Measurements from ENCODE around the gene ZNF653. TPM values are rescaled to one million over a fixed set of nuclear protein-coding genes. Genes with fewer than 3 reads are reported as not detected.

Gene ZNF653
- total and polyA plus RNA-seq, 9 of the 15 experiments (the other 6 are each of a cell fraction or from before 2014, with no cell fraction given): 1.6 to 8.0 (median 4.2) TPM; not detected in 2

DNA sequence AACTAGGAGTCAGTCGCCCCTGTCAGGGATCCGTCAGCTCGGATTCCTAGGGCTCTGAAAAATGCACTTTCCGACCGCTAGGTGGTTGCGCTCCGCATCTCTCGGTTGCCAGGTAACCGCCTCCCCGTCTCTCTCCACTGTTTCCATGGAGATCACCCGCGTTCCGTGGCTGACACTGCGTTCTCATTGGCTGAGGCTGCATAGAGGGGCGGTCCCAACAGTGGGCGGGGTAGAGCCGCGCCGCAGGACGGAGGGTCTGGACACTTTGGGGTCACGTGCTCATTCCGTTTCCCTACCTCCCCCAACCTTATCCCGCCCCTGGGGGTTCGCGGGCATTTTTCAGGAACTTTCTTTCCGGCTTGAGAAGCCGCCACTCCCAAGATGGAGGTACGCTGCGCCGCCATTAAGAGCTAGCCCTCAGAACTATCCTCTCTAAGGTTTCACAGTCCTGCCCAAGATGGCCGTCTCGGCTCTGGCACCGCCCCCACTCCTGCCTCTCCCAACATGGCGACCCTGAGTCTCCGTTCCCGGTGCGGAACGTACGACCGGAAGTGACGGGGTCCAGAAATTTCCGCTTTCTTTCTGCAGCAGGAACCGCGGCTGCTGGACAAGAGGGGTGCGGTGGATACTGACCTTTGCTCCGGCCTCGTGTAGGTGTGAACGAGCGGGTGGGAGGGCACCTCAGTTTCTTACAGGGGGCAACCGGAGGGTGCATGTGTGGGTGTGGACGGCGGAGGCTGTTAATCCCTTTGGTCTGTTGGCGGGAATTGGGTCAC, 70.4 kb downstream of the ZNF653 start, which contains the start of the genes ODAD3 and PRKCSH (continued):
- TF ChIP-seq, protein P1, sequence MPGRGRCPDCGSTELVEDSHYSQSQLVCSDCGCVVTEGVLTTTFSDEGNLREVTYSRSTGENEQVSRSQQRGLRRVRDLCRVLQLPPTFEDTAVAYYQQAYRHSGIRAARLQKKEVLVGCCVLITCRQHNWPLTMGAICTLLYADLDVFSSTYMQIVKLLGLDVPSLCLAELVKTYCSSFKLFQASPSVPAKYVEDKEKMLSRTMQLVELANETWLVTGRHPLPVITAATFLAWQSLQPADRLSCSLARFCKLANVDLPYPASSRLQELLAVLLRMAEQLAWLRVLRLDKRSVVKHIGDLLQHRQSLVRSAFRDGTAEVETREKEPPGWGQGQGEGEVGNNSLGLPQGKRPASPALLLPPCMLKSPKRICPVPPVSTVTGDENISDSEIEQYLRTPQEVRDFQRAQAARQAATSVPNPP (IDR thresholded peaks at IDR 0.05; ENCODE audit: borderline replicate concordance, insufficient read depth, insufficient read length): no peak
- no peak for TF ChIP-seq TCF15 (CRISPR knock-in tag; IDR thresholded peaks at IDR 0.05)
- no peak for TF ChIP-seq ZZZ3 (IDR thresholded peaks at IDR 0.05)
- 0 out of 2 replicates have a peak, but pooled peaks have one; percentile 16 for TF ChIP-seq SOX6 (IDR thresholded peaks at IDR 0.05)
- peak; percentile 66; the same call in 1 of the 2 replicates for TF ChIP-seq SMAD4 (CRISPR knock-in tag; conservative IDR thresholded peaks at IDR 0.05)
- no peak for TF ChIP-seq SETDB1 (IDR thresholded peaks at IDR 0.05; ENCODE audit: low read length)
- TF ChIP-seq, protein P2, sequence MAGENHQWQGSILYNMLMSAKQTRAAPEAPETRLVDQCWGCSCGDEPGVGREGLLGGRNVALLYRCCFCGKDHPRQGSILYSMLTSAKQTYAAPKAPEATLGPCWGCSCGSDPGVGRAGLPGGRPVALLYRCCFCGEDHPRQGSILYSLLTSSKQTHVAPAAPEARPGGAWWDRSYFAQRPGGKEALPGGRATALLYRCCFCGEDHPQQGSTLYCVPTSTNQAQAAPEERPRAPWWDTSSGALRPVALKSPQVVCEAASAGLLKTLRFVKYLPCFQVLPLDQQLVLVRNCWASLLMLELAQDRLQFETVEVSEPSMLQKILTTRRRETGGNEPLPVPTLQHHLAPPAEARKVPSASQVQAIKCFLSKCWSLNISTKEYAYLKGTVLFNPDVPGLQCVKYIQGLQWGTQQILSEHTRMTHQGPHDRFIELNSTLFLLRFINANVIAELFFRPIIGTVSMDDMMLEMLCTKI (IDR thresholded peaks at IDR 0.05; ENCODE audit: partially characterized antibody): no peak
- peak in 1 of 2 experiments; percentile 54; a peak in 1 of 3 replicates for TF ChIP-seq CBX3 (IDR thresholded peaks at IDR 0.05; ENCODE audit: borderline replicate concordance in 1 of 2, low read length in 2 of 2)
- TF ChIP-seq, protein P3, sequence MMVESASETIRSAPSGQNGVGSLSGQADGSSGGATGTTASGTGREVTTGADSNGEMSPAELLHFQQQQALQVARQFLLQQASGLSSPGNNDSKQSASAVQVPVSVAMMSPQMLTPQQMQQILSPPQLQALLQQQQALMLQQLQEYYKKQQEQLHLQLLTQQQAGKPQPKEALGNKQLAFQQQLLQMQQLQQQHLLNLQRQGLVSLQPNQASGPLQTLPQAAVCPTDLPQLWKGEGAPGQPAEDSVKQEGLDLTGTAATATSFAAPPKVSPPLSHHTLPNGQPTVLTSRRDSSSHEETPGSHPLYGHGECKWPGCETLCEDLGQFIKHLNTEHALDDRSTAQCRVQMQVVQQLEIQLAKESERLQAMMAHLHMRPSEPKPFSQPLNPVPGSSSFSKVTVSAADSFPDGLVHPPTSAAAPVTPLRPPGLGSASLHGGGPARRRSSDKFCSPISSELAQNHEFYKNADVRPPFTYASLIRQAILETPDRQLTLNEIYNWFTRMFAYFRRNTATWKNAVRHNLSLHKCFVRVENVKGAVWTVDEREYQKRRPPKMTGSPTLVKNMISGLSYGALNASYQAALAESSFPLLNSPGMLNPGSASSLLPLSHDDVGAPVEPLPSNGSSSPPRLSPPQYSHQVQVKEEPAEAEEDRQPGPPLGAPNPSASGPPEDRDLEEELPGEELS (CRISPR knock-in tag; IDR thresholded peaks at IDR 0.05; ENCODE audit: borderline replicate concordance): 0 out of 2 replicates have a peak, but pooled peaks have one; percentile 50
- peak; percentile 97 for TF ChIP-seq KAT8 (IDR thresholded peaks at IDR 0.05; ENCODE audit: low read depth)
- TF ChIP-seq DLX4 (CRISPR knock-in tag; IDR thresholded peaks at IDR 0.05): no peak
- TF ChIP-seq, protein P4, sequence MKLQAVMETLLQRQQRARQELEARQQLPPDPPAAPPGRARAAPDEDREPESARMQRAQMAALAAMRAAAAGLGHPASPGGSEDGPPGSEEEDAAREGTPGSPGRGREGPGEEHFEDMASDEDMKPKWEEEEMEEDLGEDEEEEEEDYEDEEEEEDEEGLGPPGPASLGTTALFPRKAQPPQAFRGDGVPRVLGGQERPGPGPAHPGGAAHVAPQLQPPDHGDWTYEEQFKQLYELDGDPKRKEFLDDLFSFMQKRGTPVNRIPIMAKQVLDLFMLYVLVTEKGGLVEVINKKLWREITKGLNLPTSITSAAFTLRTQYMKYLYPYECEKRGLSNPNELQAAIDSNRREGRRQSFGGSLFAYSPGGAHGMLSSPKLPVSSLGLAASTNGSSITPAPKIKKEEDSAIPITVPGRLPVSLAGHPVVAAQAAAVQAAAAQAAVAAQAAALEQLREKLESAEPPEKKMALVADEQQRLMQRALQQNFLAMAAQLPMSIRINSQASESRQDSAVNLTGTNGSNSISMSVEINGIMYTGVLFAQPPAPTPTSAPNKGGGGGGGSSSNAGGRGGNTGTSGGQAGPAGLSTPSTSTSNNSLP (IDR thresholded peaks at IDR 0.05; ENCODE audit: borderline replicate concordance, low read depth, low read length): no peak
- no peak for TF ChIP-seq MAFF (IDR thresholded peaks at IDR 0.05; ENCODE audit: low read length)
- TF ChIP-seq, protein P5, sequence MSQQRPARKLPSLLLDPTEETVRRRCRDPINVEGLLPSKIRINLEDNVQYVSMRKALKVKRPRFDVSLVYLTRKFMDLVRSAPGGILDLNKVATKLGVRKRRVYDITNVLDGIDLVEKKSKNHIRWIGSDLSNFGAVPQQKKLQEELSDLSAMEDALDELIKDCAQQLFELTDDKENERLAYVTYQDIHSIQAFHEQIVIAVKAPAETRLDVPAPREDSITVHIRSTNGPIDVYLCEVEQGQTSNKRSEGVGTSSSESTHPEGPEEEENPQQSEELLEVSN (IDR thresholded peaks at IDR 0.05; ENCODE audit: borderline replicate concordance in 1 of 2, extremely low read depth in 1 of 2, insufficient read depth in 1 of 2, insufficient read length in 1 of 2, low read depth in 1 of 2, low read length in 1 of 2, poor library complexity in 1 of 2, severe bottlenecking in 1 of 2): peak in 1 of 2 experiments; percentile 9
- TF ChIP-seq ZNF668 (CRISPR knock-in tag; IDR thresholded peaks at IDR 0.05): no peak
- TF ChIP-seq SNAPC5 (CRISPR knock-in tag; IDR thresholded peaks at IDR 0.05): no peak
- TF ChIP-seq ARID1B (IDR thresholded peaks at IDR 0.05): peak; percentile 19; the same call in 1 of the 2 replicates

All from K562 (cell line).